Measurements from ENCODE around the gene IFT52. TPM values are rescaled to one million over a fixed set of nuclear protein-coding genes. Genes with fewer than 3 reads are reported as not detected.

IFT52 gene
- total and polyA plus RNA-seq, 2 of the 8 experiments (the other 6 are each of a cell fraction or from before 2014, with no cell fraction given) = 35.6 to 40.4 TPM

DNA sequence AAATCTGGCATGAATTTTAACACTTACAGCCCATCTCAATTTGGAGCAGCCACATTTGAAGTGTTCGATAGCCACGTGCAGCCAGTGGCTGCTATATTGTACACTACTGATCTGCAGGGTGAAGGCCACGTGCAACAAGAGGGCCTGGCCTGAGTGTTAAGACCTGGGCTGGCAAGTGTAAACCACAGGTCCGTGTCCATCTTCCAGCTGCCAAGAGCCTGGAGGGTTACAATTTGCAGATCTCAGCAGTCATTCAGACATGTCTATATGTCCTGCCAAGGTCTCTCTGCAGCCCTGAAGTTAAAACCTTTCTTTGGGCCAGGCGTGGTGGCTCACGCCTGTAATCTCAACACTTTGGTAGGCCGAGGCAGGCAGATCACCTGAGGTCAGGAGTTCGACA is 17.8 kb upstream of the IFT52 start (continued):
- TF ChIP-seq CHD7 (IDR thresholded peaks at IDR 0.05; ENCODE audit: insufficient replicate concordance, low read length) = no peak
- no peak for TF ChIP-seq KDM1A (IDR thresholded peaks at IDR 0.05; ENCODE audit: borderline replicate concordance, low read length)
- no peak for TF ChIP-seq KDM5A (IDR thresholded peaks at IDR 0.05; ENCODE audit: low read length)
- TF ChIP-seq FOSL1 (IDR thresholded peaks at IDR 0.05; ENCODE audit: insufficient read depth, low read depth, low read length) = no peak
- TF ChIP-seq BRCA1 (IDR thresholded peaks at IDR 0.05; ENCODE audit: low read depth, low read length) = no peak
- no peak for TF ChIP-seq CTCF (IDR thresholded peaks at IDR 0.05; ENCODE audit: control extremely low read depth in 1 of 3, insufficient read depth in 1 of 3, low read depth in 1 of 3, low read length in 3 of 3)
- no peak for TF ChIP-seq NANOG (IDR thresholded peaks at IDR 0.05; ENCODE audit: insufficient read depth, low read depth, low read length, poor library complexity, severe bottlenecking)
- TF ChIP-seq SP2 (IDR thresholded peaks at IDR 0.05; ENCODE audit: low read length) = no peak
- no peak for TF ChIP-seq POU5F1 (IDR thresholded peaks at IDR 0.05; ENCODE audit: low read depth, low read length)

Measured in H1 (cell line).